ENCODE data around the gene PTPN13. TPM values are rescaled to one million over a fixed set of nuclear protein-coding genes. Genes with fewer than 3 reads are reported as not detected.

PTPN13 gene
- total RNA-seq, 1 donor from 2014 or later, result 244 TPM

DNA sequence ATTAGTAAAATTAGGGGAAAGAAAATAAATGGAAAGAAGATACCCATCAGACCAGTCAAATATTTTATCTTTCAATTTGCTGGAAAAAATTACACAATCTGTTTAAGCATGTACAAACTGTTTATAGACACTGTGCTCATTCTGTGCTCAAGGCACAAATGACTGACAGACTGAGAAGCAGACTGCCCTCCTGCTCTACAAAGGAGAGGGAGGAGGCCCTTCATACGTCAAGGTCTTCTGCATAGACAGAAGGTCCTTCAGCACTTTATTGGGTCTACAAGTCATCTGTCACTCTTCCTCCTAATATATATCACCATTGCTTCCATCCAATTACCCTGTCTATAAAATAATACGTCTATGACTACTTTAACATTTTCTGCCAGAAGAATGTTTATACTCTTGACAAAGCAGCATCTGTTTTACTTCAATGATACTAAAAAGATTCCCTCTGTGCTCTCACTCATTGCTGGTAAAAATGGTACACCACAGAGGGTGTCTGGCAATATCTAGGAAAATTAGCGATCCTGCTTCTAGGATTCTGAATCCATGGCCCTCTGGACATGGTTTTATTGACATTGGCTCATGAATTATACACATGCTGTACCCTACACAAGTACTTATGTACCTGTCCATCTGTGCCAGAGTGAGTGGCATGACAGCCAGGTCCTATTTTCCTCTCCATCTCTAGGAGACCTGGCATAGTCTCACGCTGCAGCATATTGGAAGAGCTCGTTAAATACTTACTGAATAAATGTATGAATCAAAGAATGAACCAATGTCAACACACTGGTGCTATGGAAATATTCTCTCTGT, 243.8 kb downstream of the PTPN13 start:
- no peaks in the 10 kb centered on the region for H3K36me3 ChIP-seq
- H3K79me2 ChIP-seq (ENCODE audit: low read depth), result no peaks in the 10 kb centered on the region
- H3K27me3 ChIP-seq, result no peaks in the 10 kb centered on the region
- no peaks in the 10 kb centered on the region for H3K36me3 Mint-ChIP-seq
- H3K4me1 ChIP-seq, result no peaks in the 10 kb centered on the region
- H2AFZ ChIP-seq (replicated peaks), result no peak overlapping the region
- H4K20me1 ChIP-seq (ENCODE audit: low read depth), result no peaks in the 10 kb centered on the region
- H3K27ac ChIP-seq, result no peak overlapping the region
- no peak for TF ChIP-seq EZH2 (IDR thresholded peaks at IDR 0.05)
- TF ChIP-seq, protein P1, sequence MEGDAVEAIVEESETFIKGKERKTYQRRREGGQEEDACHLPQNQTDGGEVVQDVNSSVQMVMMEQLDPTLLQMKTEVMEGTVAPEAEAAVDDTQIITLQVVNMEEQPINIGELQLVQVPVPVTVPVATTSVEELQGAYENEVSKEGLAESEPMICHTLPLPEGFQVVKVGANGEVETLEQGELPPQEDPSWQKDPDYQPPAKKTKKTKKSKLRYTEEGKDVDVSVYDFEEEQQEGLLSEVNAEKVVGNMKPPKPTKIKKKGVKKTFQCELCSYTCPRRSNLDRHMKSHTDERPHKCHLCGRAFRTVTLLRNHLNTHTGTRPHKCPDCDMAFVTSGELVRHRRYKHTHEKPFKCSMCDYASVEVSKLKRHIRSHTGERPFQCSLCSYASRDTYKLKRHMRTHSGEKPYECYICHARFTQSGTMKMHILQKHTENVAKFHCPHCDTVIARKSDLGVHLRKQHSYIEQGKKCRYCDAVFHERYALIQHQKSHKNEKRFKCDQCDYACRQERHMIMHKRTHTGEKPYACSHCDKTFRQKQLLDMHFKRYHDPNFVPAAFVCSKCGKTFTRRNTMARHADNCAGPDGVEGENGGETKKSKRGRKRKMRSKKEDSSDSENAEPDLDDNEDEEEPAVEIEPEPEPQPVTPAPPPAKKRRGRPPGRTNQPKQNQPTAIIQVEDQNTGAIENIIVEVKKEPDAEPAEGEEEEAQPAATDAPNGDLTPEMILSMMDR (IDR thresholded peaks at IDR 0.05), result no peak
- no peak for TF ChIP-seq EZH2phosphoT487 (IDR thresholded peaks at IDR 0.05)
- H3K4me3 Mint-ChIP-seq, result no peak overlapping the region
- no peaks in the 10 kb centered on the region for H3F3A ChIP-seq (ENCODE audit: low read depth)
- H3K27ac Mint-ChIP-seq, result no peak overlapping the region
- H3K9me3 ChIP-seq (ENCODE audit: low read depth), result no peaks in the 10 kb centered on the region
- peaks cover 4% of the 10 kb centered on the region for H3K27me3 Mint-ChIP-seq (ENCODE audit: insufficient read depth, low read depth)
- no peaks in the 10 kb centered on the region for H3K9me3 Mint-ChIP-seq
- DNase-seq (ENCODE audit: low spot score), result no peak
- H3K4me3 ChIP-seq, result no peak overlapping the region
- H3K4me2 ChIP-seq, result no peak overlapping the region
- no peak overlapping the region for H3K9ac ChIP-seq
- peaks cover 7% of the 10 kb centered on the region for H3K4me1 Mint-ChIP-seq

DNA sequence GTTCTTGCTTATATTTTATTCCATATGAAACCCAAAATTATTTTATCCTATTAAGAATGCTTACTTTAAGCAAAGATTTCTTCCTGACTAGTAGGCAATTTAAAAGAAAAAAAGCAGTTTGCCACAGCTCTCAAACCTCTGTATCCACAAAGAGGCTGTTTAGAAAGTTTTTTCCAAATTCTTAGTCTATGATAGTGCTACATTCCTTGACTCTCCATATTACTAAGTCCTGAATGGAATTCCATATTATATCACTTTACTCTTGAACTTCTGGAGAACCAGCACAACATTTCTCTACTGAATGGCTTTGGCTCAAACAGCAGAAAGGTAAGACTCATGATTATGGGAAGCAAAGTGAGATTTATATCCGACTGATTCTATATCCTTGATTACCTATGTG, 246.7 kb downstream of the PTPN13 start:
- Histone ChIP-seq H3K9me3 (ENCODE audit: low read depth) (no peaks in the 10 kb centered on the region), H2AFZ (replicated peaks) (no peak overlapping the region), H3F3A (ENCODE audit: low read depth) (no peaks in the 10 kb centered on the region), H3K36me3 (no peaks in the 10 kb centered on the region), H4K20me1 (ENCODE audit: low read depth) (no peaks in the 10 kb centered on the region), H3K4me2 (no peak overlapping the region), H3K9ac (no peak overlapping the region), H3K27ac (no peak overlapping the region), H3K27me3 (no peaks in the 10 kb centered on the region), H3K4me3 (no peak overlapping the region), H3K79me2 (ENCODE audit: low read depth) (no peaks in the 10 kb centered on the region), H3K4me1 (no peaks in the 10 kb centered on the region)
- Mint-ChIP-seq H3K4me1 (no peaks in the 10 kb centered on the region), H3K36me3 (no peaks in the 10 kb centered on the region), H3K27me3 (ENCODE audit: insufficient read depth, low read depth) (peaks cover 4% of the 10 kb centered on the region), H3K27ac (no peak overlapping the region), H3K9me3 (no peaks in the 10 kb centered on the region), H3K4me3 (no peak overlapping the region)
- TF ChIP-seq EZH2 (IDR thresholded peaks at IDR 0.05) (no peak), EZH2phosphoT487 (IDR thresholded peaks at IDR 0.05) (no peak)
- TF ChIP-seq, protein P1 (IDR thresholded peaks at IDR 0.05), result no peak
- no peak for DNase-seq (ENCODE audit: low spot score)

DNA sequence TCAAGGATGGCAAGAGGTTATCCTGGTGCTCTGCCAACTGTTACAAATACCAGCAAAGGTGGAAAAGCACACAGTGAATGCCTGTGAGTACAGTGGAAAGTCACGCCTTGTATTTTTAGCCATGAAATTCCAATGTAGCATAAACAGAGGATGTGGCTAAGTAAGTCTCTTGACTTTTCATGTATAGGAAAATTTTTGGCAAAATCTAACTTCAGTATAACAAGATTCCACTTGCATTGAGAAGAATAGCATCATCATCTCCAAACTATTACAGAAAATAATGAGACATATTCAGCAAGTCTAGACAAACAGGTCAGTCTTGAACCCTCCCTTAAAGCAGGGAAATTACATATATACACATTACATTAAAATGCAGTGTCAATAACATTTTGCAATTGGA, 247.2 kb downstream of the PTPN13 start:
- H3K4me3 Mint-ChIP-seq, result no peak overlapping the region
- Histone ChIP-seq H3K36me3 (no peaks in the 10 kb centered on the region), H3K79me2 (ENCODE audit: low read depth) (no peaks in the 10 kb centered on the region), H3F3A (ENCODE audit: low read depth) (no peaks in the 10 kb centered on the region), H3K4me2 (no peak overlapping the region), H3K9ac (no peak overlapping the region), H3K4me3 (no peak overlapping the region), H3K27ac (no peak overlapping the region), H3K27me3 (no peaks in the 10 kb centered on the region), H2AFZ (replicated peaks) (no peak overlapping the region), H4K20me1 (ENCODE audit: low read depth) (no peaks in the 10 kb centered on the region), H3K9me3 (ENCODE audit: low read depth) (no peaks in the 10 kb centered on the region), H3K4me1 (no peaks in the 10 kb centered on the region)
- H3K36me3 Mint-ChIP-seq, result no peaks in the 10 kb centered on the region
- H3K27me3 Mint-ChIP-seq (ENCODE audit: insufficient read depth, low read depth), result peaks cover 4% of the 10 kb centered on the region
- no peak overlapping the region for H3K27ac Mint-ChIP-seq
- H3K9me3 Mint-ChIP-seq, result no peaks in the 10 kb centered on the region
- TF ChIP-seq EZH2 (IDR thresholded peaks at IDR 0.05) (no peak), EZH2phosphoT487 (IDR thresholded peaks at IDR 0.05) (no peak)
- TF ChIP-seq, protein P1 (IDR thresholded peaks at IDR 0.05), result no peak
- H3K4me1 Mint-ChIP-seq, result no peaks in the 10 kb centered on the region
- no peak for DNase-seq (ENCODE audit: low spot score)
